ENCODE measurements around the gene CLASRP.
"Not testable (repeated sequence)": the region's sequence is repeated elsewhere in the genome, so short reads cannot be mapped to it uniquely, and the experiment has no call there.

The CLASRP gene

GRCh38 chr19:45038931-45039893 lies at the start of gene CLASRP:
CLASRP (plus strand) TSS chr19:45039045; CDS start chr19:45040213, 1,168 bp downstream.
- DNase-seq (ENCODE audit: low read depth in 1 of 2, low spot score in 1 of 2), result peak; percentile 72 to 82

GRCh38 chr19:44990459-44990858 lies 48.4 kb upstream of the CLASRP start:
- DNase-seq (ENCODE audit: low read depth in 1 of 2, low spot score in 1 of 2), result no peak

- no peak for DNase-seq (ENCODE audit: low read depth in 1 of 2, low spot score in 1 of 2)
Observed at GRCh38 chr19:44990966-44991365, 47.9 kb upstream of the CLASRP start.

GRCh38 chr19:44992336-44993163 lies 46.3 kb upstream of the CLASRP start:
- DNase-seq (ENCODE audit: low read depth in 1 of 2, low spot score in 1 of 2), result no peak

- DNase-seq (ENCODE audit: low read depth in 1 of 2, low spot score in 1 of 2), result no peak
Observed at GRCh38 chr19:44993526-44993925, 45.3 kb upstream of the CLASRP start.

GRCh38 chr19:44993926-44994537 lies 44.8 kb upstream of the CLASRP start:
- DNase-seq (ENCODE audit: low read depth in 1 of 2, low spot score in 1 of 2), result no peak

- no peak for DNase-seq (ENCODE audit: low read depth in 1 of 2, low spot score in 1 of 2)
Observed at GRCh38 chr19:44998025-44998424, 40.8 kb upstream of the CLASRP start.

- DNase-seq (ENCODE audit: low read depth in 1 of 2, low spot score in 1 of 2), result not testable (repeated sequence)
Observed at GRCh38 chr19:44999131-44999925, 39.5 kb upstream of the CLASRP start.

- DNase-seq (ENCODE audit: low read depth in 1 of 2, low spot score in 1 of 2), result not testable (repeated sequence)
Observed at GRCh38 chr19:45000665-45001064, 38.2 kb upstream of the CLASRP start.

- peak; percentile 95 to 99 for DNase-seq (ENCODE audit: low read depth in 1 of 2, low spot score in 1 of 2)
Observed at GRCh38 chr19:45001087-45001739, 37.6 kb upstream of the CLASRP start, which contains the start of gene RELB. RELB (plus strand) TSS chr19:45001464; CDS start chr19:45001580, 116 bp downstream.

- DNase-seq (ENCODE audit: low read depth in 1 of 2, low spot score in 1 of 2), result no peak
Observed at GRCh38 chr19:45003485-45003884, 35.4 kb upstream of the CLASRP start.

GRCh38 chr19:45005787-45006186 lies 33.1 kb upstream of the CLASRP start:
- no peak for DNase-seq (ENCODE audit: low read depth in 1 of 2, low spot score in 1 of 2)

- no peak for DNase-seq (ENCODE audit: low read depth in 1 of 2, low spot score in 1 of 2)
Observed at GRCh38 chr19:45008552-45008951, 30.3 kb upstream of the CLASRP start.

- DNase-seq (ENCODE audit: low read depth in 1 of 2, low spot score in 1 of 2), result no peak
Observed at GRCh38 chr19:45009625-45010255, 29.1 kb upstream of the CLASRP start.

- no peak for DNase-seq (ENCODE audit: low read depth in 1 of 2, low spot score in 1 of 2)
Observed at GRCh38 chr19:45010306-45010705, 28.5 kb upstream of the CLASRP start.

GRCh38 chr19:45011959-45012358 lies 26.9 kb upstream of the CLASRP start:
- DNase-seq (ENCODE audit: low read depth in 1 of 2, low spot score in 1 of 2), result no peak

GRCh38 chr19:45016388-45017314 lies 22.2 kb upstream of the CLASRP start:
- peak; percentile 29 to 31 for DNase-seq (ENCODE audit: low read depth in 1 of 2, low spot score in 1 of 2)

- no peak for DNase-seq (ENCODE audit: low read depth in 1 of 2, low spot score in 1 of 2)
Observed at GRCh38 chr19:45019187-45019586, 19.7 kb upstream of the CLASRP start.

All from stimulated activated CD4-positive, alpha-beta T cell treated with anti-CD3 and anti-CD28 coated beads, Interleukin-15, amount 100 ng/mL, for 1 hour (primary cell).